HAP-1 (cell line): ENCODE measurements around the gene NFS1.
A peak's percentile ranks its signal among the peaks of the same experiment; 100 is the strongest.
"Not testable (repeated sequence)": the region's sequence is repeated elsewhere in the genome, so short reads cannot be mapped to it uniquely, and the experiment has no call there.

Experiments
- DNase-seq, 2 experiments: peaks; one replicate each; pipeline ENCODE4 v3.0.0-alpha.2; 2016 to 2020; ENCODE audit warnings: low spot score in 2 of 2
- H3K27me3 ChIP-seq: fragments of 250-450 bp; sonication (Bioruptor Pico); 2 replicates; pipeline ENCODE4 v1.5.1; 2020; ENCODE audit warnings: low read depth, mild to moderate bottlenecking, moderate library complexity
- H3K36me3 ChIP-seq: fragments of 250-450 bp; sonication (Bioruptor Pico); replicated peaks from 2 replicates; pipeline ENCODE4 v1.5.1; 2020; ENCODE audit warnings: mild to moderate bottlenecking
- H3K4me1 ChIP-seq: fragments of 250-450 bp; sonication (Bioruptor Pico); 2 replicates; pipeline ENCODE4 v1.5.1; 2020; ENCODE audit warnings: mild to moderate bottlenecking
- H3K4me3 ChIP-seq: fragments of 250-450 bp; sonication (Bioruptor Pico); 2 replicates; pipeline ENCODE4 v1.5.1; 2020; ENCODE audit warnings: mild to moderate bottlenecking, moderate library complexity
- H3K9me3 ChIP-seq: fragments of 250-450 bp; sonication (Bioruptor Pico); 2 replicates; pipeline ENCODE4 v1.5.1; 2020; ENCODE audit warnings: mild to moderate bottlenecking, moderate library complexity
- in situ Hi-C: fragments of 300-500 bp; cut with MboI; formaldehyde crosslinking; loops from 3 replicates; pipeline ENCODE4 v1.14.3; 2020; ENCODE audit warnings: low sequenced_read_pairs, inconsistent platforms, mixed read lengths

Gene NFS1

GRCh38 chr20:35708502-35708901 is 9.3 kb upstream of the NFS1 start:
- in situ Hi-C loops, result no loop called here
- Histone ChIP-seq H3K36me3 (peaks cover 93% of the 10 kb centered on the region), H3K4me1 (peaks cover 25% of the 10 kb centered on the region), H3K27me3 (no peaks in the 10 kb centered on the region), H3K4me3 (no peak overlapping the region), H3K9me3 (no peaks in the 10 kb centered on the region)
- DNase-seq, result no peak

DNA sequence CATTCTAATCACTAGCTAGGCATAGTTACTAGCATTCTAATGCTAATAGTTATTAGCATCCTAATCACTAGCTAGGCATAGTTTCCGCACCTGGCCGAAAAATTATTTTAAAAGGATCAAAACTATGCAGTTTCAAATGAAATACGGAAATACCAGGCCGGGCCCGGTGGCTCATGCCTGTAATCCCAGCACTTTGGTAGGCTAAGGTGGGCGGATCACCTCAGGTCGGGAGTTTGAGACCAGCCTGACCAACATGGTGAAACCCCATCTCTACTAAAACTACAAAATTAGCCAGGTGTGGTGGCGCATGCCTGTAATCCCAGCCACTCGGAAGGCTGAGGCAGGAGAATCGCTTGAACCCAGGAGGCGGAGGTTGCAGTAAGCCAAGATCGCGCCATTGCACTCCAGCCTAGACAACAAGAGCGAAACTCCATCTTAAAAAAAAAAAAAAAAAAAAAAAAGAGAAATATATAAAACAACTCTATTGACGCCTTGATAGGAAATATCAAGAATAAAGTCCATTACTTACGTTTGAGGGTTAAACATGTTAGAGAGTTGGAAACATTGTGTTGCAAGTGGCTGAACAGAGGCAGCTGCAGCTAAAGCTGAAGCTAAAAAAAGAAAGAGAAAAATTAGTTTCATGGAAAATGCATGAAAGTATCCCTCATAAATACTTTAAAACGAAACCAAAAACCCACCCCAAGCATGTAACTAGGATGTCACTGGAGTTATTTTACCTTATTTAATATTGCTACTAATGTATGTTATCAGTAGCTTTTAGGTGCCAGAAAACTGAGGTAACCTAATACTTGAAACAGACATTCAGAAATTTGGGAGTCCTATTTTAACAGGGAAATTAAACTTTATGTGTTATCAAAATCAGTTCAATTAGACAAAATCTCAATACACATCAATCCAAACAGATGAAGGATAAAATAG is 7.7 kb upstream of the NFS1 start:
- H3K27me3 ChIP-seq, DNase-seq, in situ Hi-C loops, H3K9me3 ChIP-seq, H3K4me3 ChIP-seq: not testable (repeated sequence)
- Histone ChIP-seq H3K4me1 (peaks cover 25% of the 10 kb centered on the region), H3K36me3 (peaks cover 98% of the 10 kb centered on the region)

GRCh38 chr20:35705894-35706293 is 6.7 kb upstream of the NFS1 start:
- peaks cover 96% of the 10 kb centered on the region for H3K36me3 ChIP-seq
- DNase-seq, H3K4me3 ChIP-seq, H3K9me3 ChIP-seq, H3K27me3 ChIP-seq, in situ Hi-C loops: not testable (repeated sequence)
- peaks cover 17% of the 10 kb centered on the region for H3K4me1 ChIP-seq

DNA sequence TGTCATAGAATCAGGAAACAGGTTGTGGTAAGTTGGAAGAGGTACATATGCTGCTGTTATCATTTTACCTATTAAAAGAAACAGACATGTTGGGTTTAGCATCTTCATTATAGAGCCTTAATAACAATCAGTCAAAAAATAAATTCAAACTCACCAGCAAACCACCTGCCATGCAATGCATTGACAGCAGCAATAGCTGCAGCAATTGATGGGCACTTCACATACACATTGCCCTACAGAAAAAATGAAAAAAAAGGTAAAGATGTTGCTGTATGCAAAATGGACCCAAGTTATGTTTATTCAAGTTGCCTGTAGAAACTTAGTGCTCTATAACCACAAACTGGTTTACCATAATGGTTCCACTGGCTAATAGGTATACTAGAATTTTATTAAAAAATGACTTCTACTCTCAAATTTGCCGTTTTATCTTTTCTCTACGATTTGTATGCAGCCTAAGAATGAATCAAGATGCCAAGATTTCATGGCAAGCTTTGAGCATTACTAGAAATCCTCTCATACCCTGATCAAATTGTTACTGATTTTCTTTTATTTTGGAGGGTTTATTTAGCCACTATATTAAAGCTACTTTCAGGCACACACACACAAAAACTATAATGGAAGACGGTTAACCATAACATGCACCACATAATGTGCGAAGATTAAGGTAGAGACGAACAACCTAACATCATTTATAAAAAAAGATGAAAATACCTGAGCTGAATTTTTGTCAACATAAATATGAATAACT is 5.5 kb upstream of the NFS1 start:
- Histone ChIP-seq H3K27me3 (no peaks in the 10 kb centered on the region), H3K9me3 (no peaks in the 10 kb centered on the region), H3K36me3 (peaks cover 88% of the 10 kb centered on the region), H3K4me3 (no peak overlapping the region), H3K4me1 (peaks cover 14% of the 10 kb centered on the region)
- DNase-seq, result no peak
- in situ Hi-C loops, result no loop called here

DNA sequence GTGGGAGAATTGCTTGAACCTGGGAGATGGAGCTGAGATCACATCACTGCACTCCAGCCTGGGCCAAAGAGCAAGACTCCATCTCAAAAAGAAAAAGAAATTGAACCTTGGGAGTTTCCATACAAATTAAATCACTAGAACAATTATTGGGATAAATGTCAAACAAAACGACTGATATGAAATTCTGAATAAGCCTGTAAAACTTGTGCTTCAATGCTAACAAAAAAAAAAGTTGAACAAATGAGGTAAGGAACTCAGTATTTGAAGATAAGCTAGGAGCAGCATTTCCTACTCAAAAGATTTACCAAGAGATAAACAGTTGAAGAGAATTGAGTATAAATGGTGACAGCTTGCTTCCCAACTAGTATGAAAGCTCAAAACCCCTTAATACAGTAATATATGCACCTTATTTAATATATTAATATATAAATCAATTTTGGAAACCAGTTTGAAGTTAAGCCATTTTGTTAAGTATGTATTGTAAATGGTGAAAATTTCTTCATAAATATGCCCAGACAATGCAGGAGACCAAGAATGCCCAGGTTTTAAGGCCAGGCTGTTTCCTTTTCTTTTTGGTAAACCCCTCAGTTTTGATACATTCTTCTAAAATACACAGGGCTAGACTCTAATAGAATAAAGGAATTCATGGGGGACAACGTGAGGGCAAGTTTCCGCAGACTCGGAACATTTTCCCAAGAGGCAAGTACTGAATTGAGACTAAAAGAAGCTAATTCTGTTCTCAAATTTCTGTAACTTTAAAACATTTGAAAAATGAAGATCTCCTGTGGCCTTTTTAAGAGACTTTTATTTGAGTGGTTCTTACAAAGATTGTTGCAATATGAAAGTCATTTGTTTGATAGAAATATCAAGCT is 3.9 kb upstream of the NFS1 start:
- DNase-seq, result no peak
- H3K36me3 ChIP-seq, result peaks cover 75% of the 10 kb centered on the region
- no peaks in the 10 kb centered on the region for H3K27me3 ChIP-seq
- in situ Hi-C loops, result no loop called here
- H3K9me3 ChIP-seq, result no peaks in the 10 kb centered on the region
- no peak overlapping the region for H3K4me3 ChIP-seq
- H3K4me1 ChIP-seq, result peaks cover 11% of the 10 kb centered on the region

GRCh38 chr20:35702051-35702823 is 3.1 kb upstream of the NFS1 start:
- Histone ChIP-seq H3K36me3 (peaks cover 66% of the 10 kb centered on the region), H3K27me3 (no peaks in the 10 kb centered on the region), H3K4me3 (no peak overlapping the region), H3K9me3 (no peaks in the 10 kb centered on the region), H3K4me1 (peaks cover 13% of the 10 kb centered on the region)
- in situ Hi-C loops, result no loop called here
- DNase-seq, result no peak

DNA sequence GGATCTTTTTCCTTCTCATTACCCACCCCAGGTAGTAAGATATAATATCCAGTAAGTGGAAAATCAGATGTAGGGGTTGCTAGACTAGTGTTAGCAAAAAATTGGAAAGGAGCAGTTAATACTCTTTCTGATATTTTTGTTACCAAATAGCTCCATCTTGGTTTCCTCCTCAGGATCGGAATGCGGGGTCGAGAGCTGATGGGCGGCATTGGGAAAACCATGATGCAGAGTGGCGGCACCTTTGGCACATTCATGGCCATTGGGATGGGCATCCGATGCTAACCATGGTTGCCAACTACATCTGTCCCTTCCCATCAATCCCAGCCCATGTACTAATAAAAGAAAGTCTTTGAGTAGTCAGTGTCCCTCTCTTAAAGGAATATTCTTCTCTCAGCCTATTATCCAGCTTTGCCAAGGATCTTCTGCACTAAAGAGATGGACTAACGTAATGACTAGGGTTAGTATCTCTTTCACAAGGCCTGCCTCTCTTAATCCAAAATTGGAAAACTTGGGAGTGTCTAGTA is 1.5 kb upstream of the NFS1 start:
- peaks cover 13% of the 10 kb centered on the region for H3K4me1 ChIP-seq
- in situ Hi-C loops, result no loop called here
- no peaks in the 10 kb centered on the region for H3K27me3 ChIP-seq
- no peaks in the 10 kb centered on the region for H3K9me3 ChIP-seq
- DNase-seq, result peak in 1 of 2 experiments; percentile 24
- H3K4me3 ChIP-seq, result peak overlapping the region; percentile 81
- peaks cover 52% of the 10 kb centered on the region for H3K36me3 ChIP-seq

DNA sequence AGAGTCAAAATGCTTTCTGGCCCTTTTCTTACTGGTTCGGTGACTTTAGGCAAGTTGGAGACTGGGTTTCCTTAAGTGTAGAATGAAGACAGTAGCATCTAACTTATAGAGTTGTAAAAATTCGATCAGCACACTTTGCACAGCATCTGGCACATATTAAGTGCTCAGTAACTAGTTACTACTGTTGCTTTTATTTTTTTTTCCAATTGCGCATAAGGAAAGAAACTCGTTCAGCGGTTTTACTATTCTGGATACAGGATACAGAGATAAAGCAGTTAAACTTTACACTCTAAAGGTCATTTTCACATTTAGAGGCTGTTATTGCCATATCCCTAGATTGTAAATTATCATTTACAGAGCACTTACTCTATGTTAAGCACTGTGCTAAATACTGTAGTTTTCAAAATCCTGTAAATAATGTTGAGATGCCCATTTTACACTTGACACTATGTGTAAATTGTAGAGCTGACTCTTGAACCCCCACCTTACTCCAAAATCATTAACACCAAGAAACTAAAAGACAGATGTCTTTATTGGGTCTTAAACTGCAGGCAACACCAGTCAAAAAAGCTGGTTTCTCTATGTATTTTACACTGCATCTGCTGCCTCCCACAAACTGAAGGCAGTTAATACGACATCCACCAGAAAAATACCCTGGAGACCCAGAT is 939 bp upstream of the NFS1 start:
- no peaks in the 10 kb centered on the region for H3K9me3 ChIP-seq
- peak overlapping the region; percentile 81 for H3K4me3 ChIP-seq
- H3K27me3 ChIP-seq, result no peaks in the 10 kb centered on the region
- peaks cover 13% of the 10 kb centered on the region for H3K4me1 ChIP-seq
- peaks cover 52% of the 10 kb centered on the region for H3K36me3 ChIP-seq
- in situ Hi-C loops, result no loop called here
- no peak for DNase-seq

DNA sequence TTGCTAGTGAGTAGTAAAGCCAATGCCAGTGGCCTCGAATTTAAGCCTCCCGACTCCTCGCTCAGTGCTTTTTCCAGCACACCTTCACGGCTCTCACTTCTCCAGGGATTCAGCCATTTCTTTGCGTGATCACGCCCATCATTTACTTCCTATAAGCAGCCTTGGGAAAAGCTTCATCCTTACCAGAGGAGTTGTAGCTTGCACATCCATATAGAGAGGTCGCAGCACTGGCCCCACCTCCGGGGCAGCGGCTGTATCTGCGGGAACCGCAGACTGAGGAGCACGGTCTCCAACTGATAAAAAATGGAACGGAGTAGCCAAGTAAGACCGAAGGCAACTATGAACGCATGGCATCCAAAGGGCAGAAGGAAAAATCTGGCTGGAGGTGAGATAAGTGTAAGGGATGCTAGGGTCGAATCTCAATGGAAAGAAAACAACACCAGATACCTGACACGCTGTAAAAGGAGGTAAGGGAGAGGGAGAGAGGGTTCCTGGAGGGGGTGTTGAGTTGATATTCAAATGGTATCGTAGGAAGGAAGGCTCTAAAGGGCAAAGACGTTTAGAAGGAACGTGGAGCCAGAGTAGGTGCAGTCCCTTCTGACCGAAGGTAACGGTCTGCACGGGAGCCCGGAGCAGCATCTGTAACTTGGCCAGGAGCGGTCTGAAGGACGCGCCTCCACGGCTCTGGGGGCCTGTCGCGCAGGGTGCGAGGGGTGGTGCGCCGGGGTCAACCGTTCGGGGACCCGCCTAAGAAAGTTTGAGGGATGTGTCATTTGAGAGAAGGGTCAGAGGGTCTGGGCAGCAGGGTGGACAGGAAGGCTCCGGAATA is 640 bp downstream of the NFS1 start:
- H3K4me3 ChIP-seq, result peak overlapping the region; percentile 81
- DNase-seq, result peak in 1 of 2 experiments; percentile 47
- no peaks in the 10 kb centered on the region for H3K27me3 ChIP-seq
- peaks cover 13% of the 10 kb centered on the region for H3K4me1 ChIP-seq
- peaks cover 45% of the 10 kb centered on the region for H3K36me3 ChIP-seq
- H3K9me3 ChIP-seq, result no peaks in the 10 kb centered on the region
- in situ Hi-C loops, result no loop called here

DNA sequence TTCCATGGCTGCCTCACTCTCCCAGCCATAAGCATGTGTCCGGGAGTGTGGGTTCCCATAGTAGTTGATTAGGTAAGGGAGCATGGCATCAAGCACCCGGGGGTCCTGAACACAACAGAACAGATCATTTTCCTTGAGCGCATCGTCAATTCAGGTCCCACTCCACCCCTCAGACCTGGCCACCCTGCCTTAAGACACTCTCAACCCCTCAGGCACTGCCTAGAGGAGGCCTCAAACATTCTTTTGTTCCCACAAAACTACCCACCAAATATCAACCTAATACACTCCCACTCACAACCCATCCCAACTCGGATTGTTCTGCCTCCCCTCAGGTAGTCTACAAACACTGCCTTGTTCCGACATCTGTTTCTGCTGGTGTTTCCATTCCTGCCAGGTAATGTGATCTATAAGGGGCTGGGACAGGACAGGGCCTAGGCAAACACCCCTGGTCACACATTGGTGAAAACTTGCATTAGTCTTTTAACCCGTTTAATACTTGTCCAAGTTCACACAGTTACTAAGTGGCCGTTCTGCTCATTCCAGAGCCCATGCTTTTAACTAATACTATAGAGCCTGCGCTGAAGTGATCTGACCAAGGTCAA is 1.4 kb downstream of the NFS1 start:
- peak overlapping the region; percentile 81 for H3K4me3 ChIP-seq
- DNase-seq, result no peak
- no peaks in the 10 kb centered on the region for H3K27me3 ChIP-seq
- peaks cover 13% of the 10 kb centered on the region for H3K4me1 ChIP-seq
- peaks cover 38% of the 10 kb centered on the region for H3K36me3 ChIP-seq
- in situ Hi-C loops, result no loop called here
- H3K9me3 ChIP-seq, result no peaks in the 10 kb centered on the region

DNA sequence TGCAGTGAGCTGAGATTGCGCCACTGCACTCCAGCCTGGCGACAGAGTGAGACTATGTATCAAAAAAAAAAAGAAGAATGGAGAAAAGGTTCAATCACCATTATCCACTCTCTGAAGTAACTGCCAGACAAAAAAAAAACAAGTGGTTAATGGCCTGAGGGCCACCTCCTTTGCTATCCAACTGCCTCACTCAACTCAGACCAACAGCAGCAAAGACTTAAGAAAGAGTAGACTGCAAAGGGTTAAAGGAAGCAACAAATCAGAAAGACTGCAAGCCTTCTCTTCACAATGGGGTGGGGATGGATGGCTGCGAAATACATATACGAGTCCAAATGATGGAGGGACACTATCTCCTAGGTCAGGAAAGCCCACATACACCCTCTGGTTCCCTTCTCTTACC is 3.2 kb downstream of the NFS1 start:
- peaks cover 22% of the 10 kb centered on the region for H3K36me3 ChIP-seq
- H3K4me3 ChIP-seq, result no peak overlapping the region
- H3K27me3 ChIP-seq, result no peaks in the 10 kb centered on the region
- peaks cover 13% of the 10 kb centered on the region for H3K4me1 ChIP-seq
- no peaks in the 10 kb centered on the region for H3K9me3 ChIP-seq
- in situ Hi-C loops, result no loop called here
- no peak for DNase-seq
